Esophagus squamous epithelium (tissue), 4 donors: ENCODE measurements around the gene RFNG.

Experiments
- POLR2A ChIP-seq, 4 donors: fragments of 450-650 bp; IDR thresholded peaks; one replicate each; pipeline ENCODE4 v1.6.1; 2017; ENCODE audit warnings: antibody characterized with exemption in 4 of 4, mild to moderate bottlenecking in 4 of 4, moderate library complexity in 3 of 4
- TF ChIP-seq, protein P1 (sequence below), 6 experiments: fragments of 450-650 bp in 4 of 6; fragments of 200-600 bp in 2 of 6; sonication (generic) in 2 of 6; IDR thresholded peaks; one replicate each; pipeline ENCODE4 v1.5.1; 2016 to 2019; ENCODE audit warnings: antibody characterized with exemption in 6 of 6, mild to moderate bottlenecking in 4 of 6, moderate library complexity in 4 of 6

DNA sequence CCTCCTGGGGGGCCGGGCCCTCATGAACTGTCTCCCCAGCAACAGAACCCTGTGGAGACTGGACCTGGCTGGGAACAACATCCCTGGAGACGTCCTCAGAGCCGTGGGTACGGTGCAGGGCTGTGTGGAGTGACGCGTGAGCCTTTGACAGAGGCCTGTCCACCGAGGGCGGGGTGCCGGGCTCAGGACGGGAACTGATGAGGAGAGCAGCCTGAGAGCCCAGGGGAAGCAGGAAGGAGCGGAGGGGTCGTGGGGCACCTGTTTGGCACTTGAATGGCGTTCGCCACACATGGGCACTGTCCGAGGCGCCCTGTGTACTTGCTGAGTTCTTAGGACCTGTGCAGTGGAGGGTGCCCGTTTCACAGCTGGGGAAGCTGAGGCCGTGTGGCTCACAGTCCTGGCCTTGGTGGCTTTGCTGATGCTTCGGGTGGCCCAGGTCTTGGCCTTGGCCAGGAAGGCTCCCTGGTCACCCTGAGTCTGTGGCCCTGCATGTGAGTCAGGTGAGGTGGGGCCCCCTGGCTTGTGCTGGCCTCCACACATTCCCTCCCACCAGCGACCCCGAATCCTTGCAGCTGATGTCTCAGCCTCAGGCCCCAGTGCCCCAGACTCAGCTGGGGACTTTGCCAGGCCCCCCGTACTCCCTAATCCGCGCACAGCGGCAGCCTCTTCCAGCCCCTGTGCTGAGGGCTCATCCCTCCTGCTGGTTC, 26.1 kb downstream of the RFNG start:
- TF ChIP-seq POLR2A (IDR thresholded peaks at IDR 0.05) = no peak
- TF ChIP-seq, protein P1, sequence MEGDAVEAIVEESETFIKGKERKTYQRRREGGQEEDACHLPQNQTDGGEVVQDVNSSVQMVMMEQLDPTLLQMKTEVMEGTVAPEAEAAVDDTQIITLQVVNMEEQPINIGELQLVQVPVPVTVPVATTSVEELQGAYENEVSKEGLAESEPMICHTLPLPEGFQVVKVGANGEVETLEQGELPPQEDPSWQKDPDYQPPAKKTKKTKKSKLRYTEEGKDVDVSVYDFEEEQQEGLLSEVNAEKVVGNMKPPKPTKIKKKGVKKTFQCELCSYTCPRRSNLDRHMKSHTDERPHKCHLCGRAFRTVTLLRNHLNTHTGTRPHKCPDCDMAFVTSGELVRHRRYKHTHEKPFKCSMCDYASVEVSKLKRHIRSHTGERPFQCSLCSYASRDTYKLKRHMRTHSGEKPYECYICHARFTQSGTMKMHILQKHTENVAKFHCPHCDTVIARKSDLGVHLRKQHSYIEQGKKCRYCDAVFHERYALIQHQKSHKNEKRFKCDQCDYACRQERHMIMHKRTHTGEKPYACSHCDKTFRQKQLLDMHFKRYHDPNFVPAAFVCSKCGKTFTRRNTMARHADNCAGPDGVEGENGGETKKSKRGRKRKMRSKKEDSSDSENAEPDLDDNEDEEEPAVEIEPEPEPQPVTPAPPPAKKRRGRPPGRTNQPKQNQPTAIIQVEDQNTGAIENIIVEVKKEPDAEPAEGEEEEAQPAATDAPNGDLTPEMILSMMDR (IDR thresholded peaks at IDR 0.05) = no peak
